ENCODE results near the gene CCDC150. TPM values are rescaled to one million over a fixed set of nuclear protein-coding genes. Genes with fewer than 3 reads are reported as not detected.

The CCDC150 gene
- total and polyA plus RNA-seq, 2 donors from 2014 or later, result 2.3 to 7.3 TPM

DNA sequence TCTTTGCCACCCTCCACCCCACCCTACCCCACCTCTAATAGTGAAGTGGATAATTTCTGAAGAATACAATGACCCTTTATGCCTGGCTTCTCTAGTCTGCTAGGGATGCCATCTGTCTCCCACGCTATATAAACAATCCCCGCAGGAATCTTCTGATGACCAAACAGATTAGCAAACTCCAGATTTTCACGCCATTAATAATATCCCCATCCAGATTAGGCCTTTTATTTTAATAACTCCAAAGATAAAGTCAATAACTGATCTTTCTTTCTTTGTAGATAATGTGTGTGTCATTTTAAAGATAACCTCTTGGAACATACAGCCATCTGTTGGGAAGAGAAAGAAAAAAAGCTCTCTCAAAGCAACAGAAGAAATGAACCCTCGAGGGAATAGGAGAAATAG, 47.9 kb upstream of the CCDC150 start:
- TF ChIP-seq CTCF (IDR thresholded peaks at IDR 0.05; ENCODE audit: borderline replicate concordance, extremely low read depth, insufficient read depth), result no peak
- no peaks in the 10 kb centered on the region for H3K36me3 ChIP-seq (ENCODE audit: control insufficient read depth in 2 of 3, insufficient read depth in 3 of 3, low read length in 3 of 3)
- no peak overlapping the region for H3K27ac ChIP-seq (ENCODE audit: low read depth in 2 of 2, low read length in 2 of 2)
- H3K4me1 ChIP-seq (ENCODE audit: control insufficient read depth in 2 of 3, insufficient read depth in 2 of 3, low read depth in 1 of 3, low read length in 3 of 3), result peaks cover 0 to 5% (median 0%) of the 10 kb centered on the region in 3 donors
- no peak overlapping the region for H3K9ac ChIP-seq (ENCODE audit: low read length in 3 of 3)
- no peaks in the 10 kb centered on the region for H3K9me3 ChIP-seq (ENCODE audit: control insufficient read depth in 2 of 3, insufficient read depth in 1 of 3, low read length in 3 of 3)
- no peaks in the 10 kb centered on the region for H3K27me3 ChIP-seq (ENCODE audit: control insufficient read depth, insufficient read depth, low read length)
- intact Hi-C loops (cut with DNase I), result no loop called here
- DNase-seq, result no peak
- no peak overlapping the region for H3K4me3 ChIP-seq (ENCODE audit: low read length in 3 of 3)
- FAIRE-seq, result no peak

DNA sequence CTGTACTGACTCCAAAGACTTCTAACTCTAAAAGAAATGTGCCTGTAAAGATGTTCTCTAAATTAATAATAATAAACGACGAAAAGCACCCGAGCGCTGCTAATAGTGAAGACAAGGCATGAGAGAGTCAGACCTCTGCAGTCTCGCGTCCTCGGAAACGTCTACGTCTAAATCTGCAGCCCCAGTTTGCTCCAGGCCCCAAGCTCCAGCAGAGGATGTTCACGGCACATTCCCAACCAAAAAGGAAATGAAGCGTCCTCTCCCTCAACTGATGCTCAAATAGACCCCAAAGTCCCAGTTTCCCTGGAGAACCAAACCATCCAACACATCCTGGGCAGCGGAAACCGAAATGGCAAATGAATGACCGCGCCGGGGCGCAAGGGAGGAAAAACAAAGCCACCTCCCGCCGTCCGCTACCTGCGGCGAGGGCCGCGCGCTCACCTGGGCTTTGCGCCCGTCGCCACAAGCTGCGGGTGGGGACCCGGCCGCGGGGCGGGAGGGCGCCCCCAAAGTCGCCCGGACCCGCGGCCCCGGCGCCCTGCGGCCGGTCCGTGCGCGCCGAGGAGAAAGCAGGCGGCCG, 47.1 kb upstream of the CCDC150 start:
- Histone ChIP-seq H3K4me3 (ENCODE audit: low read length in 3 of 3) (peak overlapping the region; percentile 58 to 77 (median 68)), H3K9ac (ENCODE audit: low read length in 3 of 3) (peak overlapping the region in 1 of 3 donors; percentile 78), H3K36me3 (ENCODE audit: control insufficient read depth in 2 of 3, insufficient read depth in 3 of 3, low read length in 3 of 3) (no peaks in the 10 kb centered on the region), H3K9me3 (ENCODE audit: control insufficient read depth in 2 of 3, insufficient read depth in 1 of 3, low read length in 3 of 3) (no peaks in the 10 kb centered on the region), H3K27ac (ENCODE audit: low read depth in 2 of 2, low read length in 2 of 2) (no peak overlapping the region), H3K4me1 (ENCODE audit: control insufficient read depth in 2 of 3, insufficient read depth in 2 of 3, low read depth in 1 of 3, low read length in 3 of 3) (peaks cover 0 to 5% (median 0%) of the 10 kb centered on the region in 3 donors), H3K27me3 (ENCODE audit: control insufficient read depth, insufficient read depth, low read length) (no peaks in the 10 kb centered on the region)
- no peak for TF ChIP-seq CTCF (IDR thresholded peaks at IDR 0.05; ENCODE audit: borderline replicate concordance, extremely low read depth, insufficient read depth)
- intact Hi-C loops (cut with DNase I), result no loop called here
- FAIRE-seq (no peak), DNase-seq (peak in 4 of 5 donors; percentile 69 to 81 (median 74))

GRCh38 chr2:196592911-196593881, 46.3 kb upstream of the CCDC150 start, which contains the start of gene HECW2:
TSS of gene HECW2 (minus strand) at chr2:196593554.
- H3K36me3 ChIP-seq (ENCODE audit: control insufficient read depth in 2 of 3, insufficient read depth in 3 of 3, low read length in 3 of 3), result no peaks in the 10 kb centered on the region
- no peaks in the 10 kb centered on the region for H3K27me3 ChIP-seq (ENCODE audit: control insufficient read depth, insufficient read depth, low read length)
- FAIRE-seq (no peak), DNase-seq (peak; percentile 72 to 87 (median 82))
- H3K27ac ChIP-seq (ENCODE audit: low read depth in 2 of 2, low read length in 2 of 2), result no peak within 1 kb of the TSS
- peak within 1 kb of the TSS in 1 of 3 donors; percentile 78 for H3K9ac ChIP-seq (ENCODE audit: low read length in 3 of 3)
- H3K9me3 ChIP-seq (ENCODE audit: control insufficient read depth in 2 of 3, insufficient read depth in 1 of 3, low read length in 3 of 3), result no peaks in the 10 kb centered on the region
- intact Hi-C loops (cut with DNase I), result no loop called here
- peaks cover 0 to 5% (median 0%) of the 10 kb centered on the region in 3 donors for H3K4me1 ChIP-seq (ENCODE audit: control insufficient read depth in 2 of 3, insufficient read depth in 2 of 3, low read depth in 1 of 3, low read length in 3 of 3)
- peak within 1 kb of the TSS; percentile 61 to 77 (median 68) for H3K4me3 ChIP-seq (ENCODE audit: low read length in 3 of 3)
- TF ChIP-seq CTCF (IDR thresholded peaks at IDR 0.05; ENCODE audit: borderline replicate concordance, extremely low read depth, insufficient read depth), result no peak

Data from kidney (tissue), 14 donors.